ENCODE data around the gene EXOC4.

GRCh38 chr7:133755901-133756300 is 503.0 kb downstream of the EXOC4 start:
- TF ChIP-seq POLR2A (IDR thresholded peaks at IDR 0.05): no peak
- no peak for TF ChIP-seq CTCF (IDR thresholded peaks at IDR 0.05)
